DND-41 (cell line): Measurements from ENCODE around the gene ATG101.

Experiments used
- ATAC-seq: fragments of 200-7000 bp; cut with Tn5 transposase; 3 replicates; pipeline ENCODE4 v1.9.1; 2021; ENCODE audit warnings: low read depth; ENCODE audit not compliant: insufficient read depth
- DNase-seq: peaks from one replicate; pipeline ENCODE4 v3.0.0-alpha.2; 2020
- H2AFZ ChIP-seq: 2 replicates; pipeline ENCODE4 v1.6.0; 2012; ENCODE audit warnings: low read depth, low read length
- H3K27ac ChIP-seq: 2 replicates; pipeline ENCODE4 v1.5.1; 2012; ENCODE audit warnings: low read length, inconsistent platforms
- H3K27me3 ChIP-seq: fragments of 200-600 bp; sonication (generic); 2 replicates; pipeline ENCODE4 v1.6.0; 2012; ENCODE audit warnings: low read length, mild to moderate bottlenecking, inconsistent platforms; ENCODE audit not compliant: insufficient read depth, poor library complexity
- H3K36me3 ChIP-seq: 2 replicates; pipeline ENCODE4 v1.5.1; 2012; ENCODE audit warnings: low read length, inconsistent platforms; ENCODE audit not compliant: insufficient read depth
- H3K4me1 ChIP-seq: 2 replicates; pipeline ENCODE4 v1.5.1; 2012; ENCODE audit warnings: mild to moderate bottlenecking, low read length; ENCODE audit not compliant: insufficient read depth
- H3K4me2 ChIP-seq: 2 replicates; pipeline ENCODE4 v1.6.0; 2012; ENCODE audit warnings: mild to moderate bottlenecking, moderate library complexity, low read length, inconsistent platforms; ENCODE audit not compliant: insufficient read depth
- H3K4me3 ChIP-seq, 2 experiments: fragments of 200-600 bp in 1 of 2; shearing (Covaris generic) in 1 of 2; 2 replicates each; pipeline ENCODE4 v1.5.1; 2012 to 2016; ENCODE audit warnings: inconsistent platforms in 2 of 2, low read length in 2 of 2, mild to moderate bottlenecking in 2 of 2, low read depth in 1 of 2, moderate library complexity in 1 of 2
- H3K79me2 ChIP-seq: 2 replicates; pipeline ENCODE4 v1.6.0; 2012; ENCODE audit warnings: low read length, inconsistent platforms; ENCODE audit not compliant: insufficient read depth
- H3K9ac ChIP-seq: 2 replicates; pipeline ENCODE4 v1.6.0; 2012; ENCODE audit warnings: low read depth, mild to moderate bottlenecking, inconsistent platforms, low read length, moderate library complexity
- H3K9me3 ChIP-seq: 2 replicates; pipeline ENCODE4 v1.5.1; 2012; ENCODE audit warnings: low read length, moderate library complexity, mild to moderate bottlenecking, inconsistent platforms; ENCODE audit not compliant: insufficient read depth, severe bottlenecking
- H4K20me1 ChIP-seq: 2 replicates; pipeline ENCODE4 v1.6.0; 2012; ENCODE audit warnings: low read length; ENCODE audit not compliant: insufficient read depth
- CTCF ChIP-seq: IDR thresholded peaks from 2 replicates; pipeline ENCODE4 v1.5.1; 2012; ENCODE audit warnings: borderline replicate concordance, low read length, moderate library complexity, mild to moderate bottlenecking; ENCODE audit not compliant: poor library complexity, severe bottlenecking; ENCODE audit errors: extremely low read depth
- EZH2 ChIP-seq: IDR thresholded peaks from 3 replicates; pipeline ENCODE4 v1.6.1; 2012; ENCODE audit warnings: borderline replicate concordance, low read depth, mild to moderate bottlenecking, moderate library complexity, low read length, inconsistent platforms; ENCODE audit not compliant: severe bottlenecking

Gene ATG101

GRCh38 chr12:52084491-52085231 lies 14.9 kb downstream of the ATG101 start:
- peaks cover 4% of the 10 kb centered on the region for H4K20me1 ChIP-seq
- no peak overlapping the region for H3K4me3 ChIP-seq
- no peaks in the 10 kb centered on the region for H3K79me2 ChIP-seq
- DNase-seq, result no peak
- ATAC-seq, result no peak
- no peak overlapping the region for H3K9ac ChIP-seq
- peaks cover 6% of the 10 kb centered on the region for H3K27me3 ChIP-seq
- H3K4me1 ChIP-seq, result peaks cover 29% of the 10 kb centered on the region
- no peak overlapping the region for H2AFZ ChIP-seq
- no peak overlapping the region for H3K4me2 ChIP-seq
- no peaks in the 10 kb centered on the region for H3K36me3 ChIP-seq
- H3K27ac ChIP-seq, result no peak overlapping the region
- no peak for TF ChIP-seq CTCF
- no peak for TF ChIP-seq EZH2
- no peaks in the 10 kb centered on the region for H3K9me3 ChIP-seq

- no peaks in the 10 kb centered on the region for H3K9me3 ChIP-seq
- no peaks in the 10 kb centered on the region for H3K79me2 ChIP-seq
- TF ChIP-seq EZH2 (no peak), CTCF (no peak)
- DNase-seq (no peak), ATAC-seq (no peak)
- H3K4me2 ChIP-seq, result no peak overlapping the region
- H3K27ac ChIP-seq, result no peak overlapping the region
- H4K20me1 ChIP-seq, result peaks cover 4% of the 10 kb centered on the region
- peaks cover 14% of the 10 kb centered on the region for H3K27me3 ChIP-seq
- peaks cover 23% of the 10 kb centered on the region for H3K4me1 ChIP-seq
- H3K36me3 ChIP-seq, result no peaks in the 10 kb centered on the region
- no peak overlapping the region for H3K9ac ChIP-seq
- no peak overlapping the region for H3K4me3 ChIP-seq
- H2AFZ ChIP-seq, result no peak overlapping the region
Observed at GRCh38 chr12:52085682-52086180, 16.0 kb downstream of the ATG101 start.

GRCh38 chr12:52086366-52086765 lies 16.6 kb downstream of the ATG101 start:
- peaks cover 4% of the 10 kb centered on the region for H4K20me1 ChIP-seq
- DNase-seq, result no peak

More at GRCh38 chr12:52086366-52086765, 16.6 kb downstream of the ATG101 start:
- H3K4me3 ChIP-seq, result no peak overlapping the region
- no peak overlapping the region for H2AFZ ChIP-seq
- H3K27ac ChIP-seq, result no peak overlapping the region
- peaks cover 17% of the 10 kb centered on the region for H3K4me1 ChIP-seq
- no peaks in the 10 kb centered on the region for H3K79me2 ChIP-seq
- no peak for TF ChIP-seq CTCF
- TF ChIP-seq EZH2, result no peak
- no peak overlapping the region for H3K9ac ChIP-seq
- no peak for ATAC-seq
- no peaks in the 10 kb centered on the region for H3K36me3 ChIP-seq
- no peak overlapping the region for H3K4me2 ChIP-seq
- H3K27me3 ChIP-seq, result peaks cover 14% of the 10 kb centered on the region
- no peaks in the 10 kb centered on the region for H3K9me3 ChIP-seq
